ENCODE data around the gene CBX8.

DNA sequence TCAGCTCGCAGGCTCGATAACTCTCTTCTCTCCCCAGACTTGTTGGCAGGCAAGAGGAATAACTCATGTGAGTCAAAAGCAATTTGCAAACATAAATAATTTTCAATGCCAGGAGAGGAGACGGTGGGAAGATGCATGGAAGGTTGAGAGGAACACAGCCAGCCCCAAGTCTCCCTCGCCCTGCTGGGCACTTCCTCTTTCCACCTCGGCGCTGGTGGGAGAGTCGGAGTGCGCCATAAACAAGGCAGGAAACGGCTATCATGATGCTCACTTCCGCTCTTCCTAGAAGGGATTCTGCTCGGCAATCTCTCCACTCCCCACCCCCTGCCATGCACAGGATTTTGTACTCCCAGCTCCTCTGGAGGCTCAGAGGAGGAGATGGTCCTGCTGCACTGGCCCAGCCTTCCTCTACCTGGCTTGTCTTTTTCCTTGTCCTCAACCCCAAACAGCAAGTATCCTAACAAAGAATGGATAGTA, 29.4 kb upstream of the CBX8 start:
- TF ChIP-seq, protein P1, sequence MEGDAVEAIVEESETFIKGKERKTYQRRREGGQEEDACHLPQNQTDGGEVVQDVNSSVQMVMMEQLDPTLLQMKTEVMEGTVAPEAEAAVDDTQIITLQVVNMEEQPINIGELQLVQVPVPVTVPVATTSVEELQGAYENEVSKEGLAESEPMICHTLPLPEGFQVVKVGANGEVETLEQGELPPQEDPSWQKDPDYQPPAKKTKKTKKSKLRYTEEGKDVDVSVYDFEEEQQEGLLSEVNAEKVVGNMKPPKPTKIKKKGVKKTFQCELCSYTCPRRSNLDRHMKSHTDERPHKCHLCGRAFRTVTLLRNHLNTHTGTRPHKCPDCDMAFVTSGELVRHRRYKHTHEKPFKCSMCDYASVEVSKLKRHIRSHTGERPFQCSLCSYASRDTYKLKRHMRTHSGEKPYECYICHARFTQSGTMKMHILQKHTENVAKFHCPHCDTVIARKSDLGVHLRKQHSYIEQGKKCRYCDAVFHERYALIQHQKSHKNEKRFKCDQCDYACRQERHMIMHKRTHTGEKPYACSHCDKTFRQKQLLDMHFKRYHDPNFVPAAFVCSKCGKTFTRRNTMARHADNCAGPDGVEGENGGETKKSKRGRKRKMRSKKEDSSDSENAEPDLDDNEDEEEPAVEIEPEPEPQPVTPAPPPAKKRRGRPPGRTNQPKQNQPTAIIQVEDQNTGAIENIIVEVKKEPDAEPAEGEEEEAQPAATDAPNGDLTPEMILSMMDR (IDR thresholded peaks at IDR 0.05; ENCODE audit: low read depth, low read length), result no peak
- TF ChIP-seq, protein P2, sequence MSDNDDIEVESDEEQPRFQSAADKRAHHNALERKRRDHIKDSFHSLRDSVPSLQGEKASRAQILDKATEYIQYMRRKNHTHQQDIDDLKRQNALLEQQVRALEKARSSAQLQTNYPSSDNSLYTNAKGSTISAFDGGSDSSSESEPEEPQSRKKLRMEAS (IDR thresholded peaks at IDR 0.05; ENCODE audit: low read depth, low read length), result 0 out of 2 replicates have a peak, but pooled peaks have one; percentile 25
